Gastroesophageal sphincter (tissue), 4 donors: Measurements from ENCODE around the gene TRPC4AP. TPM values are rescaled to one million over a fixed set of nuclear protein-coding genes. Genes with fewer than 3 reads are reported as not detected.

Source experiments
- ATAC-seq: fragments of 150-250 bp; one replicate; pipeline ENCODE4 v1.9.1; 2016; ENCODE audit warnings: mild to moderate bottlenecking, moderate library complexity
- H3K27ac ChIP-seq, 4 donors: fragments of 200-600 bp; sonication (generic) in 3 of 4; 1 replicate in 3 of 4; 2 replicates in 1 of 4; pipeline ENCODE4 v1.5.1; 2016 to 2019
- H3K27me3 ChIP-seq: fragments of 200-600 bp; sonication (generic); one replicate; pipeline ENCODE4 v1.5.1; 2019
- H3K36me3 ChIP-seq, 2 donors: fragments of 200-600 bp; sonication (generic); one replicate each; pipeline ENCODE4 v1.5.1; 2019; ENCODE audit warnings: control low read depth in 1 of 2
- H3K4me1 ChIP-seq, 3 donors: fragments of 200-600 bp; sonication (generic); 1 replicate in 2 of 3; 2 replicates in 1 of 3; pipeline ENCODE4 v1.5.1; 2016 to 2019; ENCODE audit warnings: control low read depth in 2 of 3
- H3K4me3 ChIP-seq, 2 donors: fragments of 200-600 bp; sonication (generic); one replicate each; pipeline ENCODE4 v1.5.1; 2019; ENCODE audit warnings: mild to moderate bottlenecking in 1 of 2, moderate library complexity in 1 of 2
- H3K9me3 ChIP-seq, 3 donors: fragments of 200-600 bp; sonication (generic); one replicate each; pipeline ENCODE4 v1.5.1; 2017 to 2019; ENCODE audit warnings: control low read depth in 2 of 3
- CTCF ChIP-seq, 4 experiments: fragments of 200-600 bp in 2 of 4; fragments of 450-650 bp in 2 of 4; sonication (generic) in 1 of 4; IDR thresholded peaks; one replicate each; pipeline ENCODE4 v1.5.1; 2017 to 2019; ENCODE audit warnings: antibody characterized with exemption in 4 of 4, mild to moderate bottlenecking in 2 of 4, moderate library complexity in 2 of 4
- EP300 ChIP-seq: sonication (generic); formaldehyde crosslinking; IDR thresholded peaks from one replicate; pipeline ENCODE4 v1.6.1; 2017; ENCODE audit warnings: antibody characterized with exemption, mild to moderate bottlenecking
- POLR2A ChIP-seq, 2 donors: fragments of 450-650 bp; IDR thresholded peaks; one replicate each; pipeline ENCODE4 v1.6.1; 2017; ENCODE audit warnings: antibody characterized with exemption in 2 of 2, mild to moderate bottlenecking in 2 of 2, moderate library complexity in 1 of 2
- POLR2AphosphoS5 ChIP-seq: sonication (generic); formaldehyde crosslinking; IDR thresholded peaks from one replicate; pipeline ENCODE4 v1.6.1; 2017; ENCODE audit warnings: antibody characterized with exemption
- WGBS, 2 donors: methylation state at CpG; one replicate each; pipeline ENCODE4 v1.1.5; 2018; ENCODE audit warnings: low coverage in 1 of 2; 5-methylcytosine and 5-hydroxymethylcytosine counted together
- total RNA-seq, 4 donors: library from RNA; depleted of rRNA; stranded (reverse); fragments of >200 nt; gene quantifications; one replicate each; pipeline ENCODE4 v1.1.0, GENCODE V29; 2016

The TRPC4AP gene
- total RNA-seq, 4 donors from 2014 or later, result 47.5 to 57.1 (median 52.4) TPM

GRCh38 chr20:35021831-35022230, 70.8 kb downstream of the TRPC4AP start:
- Histone ChIP-seq H3K9me3 (no peaks in the 10 kb centered on the region), H3K27ac (peak overlapping the region in 1 of 4 donors; percentile 5), H3K4me3 (no peak overlapping the region), H3K36me3 (peaks cover 0 to 94% of the 10 kb centered on the region in 2 donors), H3K4me1 (peaks cover 0 to 57% (median 0%) of the 10 kb centered on the region in 3 donors), H3K27me3 (no peaks in the 10 kb centered on the region)
- ATAC-seq, result no peak
- no peak for TF ChIP-seq CTCF (IDR thresholded peaks at IDR 0.05)
- no peak for TF ChIP-seq POLR2A (IDR thresholded peaks at IDR 0.05)
- TF ChIP-seq POLR2AphosphoS5, result no peak
- no peak for TF ChIP-seq EP300
- 80% methylated on average over 1 of the region's 1 CpG; no CpG with 5 or more reads in 1 of the 2 donors for WGBS, 2 donors

GRCh38 chr20:35021063-35021462, 71.5 kb downstream of the TRPC4AP start:
- Histone ChIP-seq H3K27ac (peak overlapping the region in 2 of 4 donors; percentile 18 to 31), H3K36me3 (peaks cover 0 to 97% of the 10 kb centered on the region in 2 donors)
- no peak for ATAC-seq

GRCh38 chr20:35020108-35020928, 72.3 kb downstream of the TRPC4AP start:
- H3K4me3 ChIP-seq, result no peak overlapping the region
- TF ChIP-seq POLR2AphosphoS5 (no peak), CTCF (IDR thresholded peaks at IDR 0.05) (no peak), EP300 (no peak), POLR2A (IDR thresholded peaks at IDR 0.05) (no peak)
- no peaks in the 10 kb centered on the region for H3K9me3 ChIP-seq
- peaks cover 0 to 57% (median 0%) of the 10 kb centered on the region in 3 donors for H3K4me1 ChIP-seq
- no peaks in the 10 kb centered on the region for H3K27me3 ChIP-seq
- peak; percentile 26 for ATAC-seq
- peak overlapping the region in 2 of 4 donors; percentile 18 to 31 for H3K27ac ChIP-seq
- 67 to 84% methylated on average over 6 of the region's 8 CpGs for WGBS, 2 donors
- peaks cover 0 to 97% of the 10 kb centered on the region in 2 donors for H3K36me3 ChIP-seq

More at GRCh38 chr20:35021063-35021462, 71.5 kb downstream of the TRPC4AP start:
- Histone ChIP-seq H3K27me3 (no peaks in the 10 kb centered on the region), H3K4me1 (peaks cover 0 to 57% (median 0%) of the 10 kb centered on the region in 3 donors), H3K9me3 (no peaks in the 10 kb centered on the region), H3K4me3 (no peak overlapping the region)
- no peak for TF ChIP-seq EP300
- TF ChIP-seq CTCF (IDR thresholded peaks at IDR 0.05), result no peak
- no peak for TF ChIP-seq POLR2A (IDR thresholded peaks at IDR 0.05)
- no peak for TF ChIP-seq POLR2AphosphoS5
- 74% methylated on average over 6 of the region's 12 CpGs; no CpG with 5 or more reads in 1 of the 2 donors for WGBS, 2 donors

GRCh38 chr20:35018590-35019371, 73.8 kb downstream of the TRPC4AP start:
- TF ChIP-seq POLR2A (IDR thresholded peaks at IDR 0.05) (no peak), POLR2AphosphoS5 (no peak), EP300 (no peak), CTCF (IDR thresholded peaks at IDR 0.05) (no peak)
- no peak for ATAC-seq
- 72 to 100% methylated on average over 4 to 8 of the region's 11 CpGs for WGBS, 2 donors

More at GRCh38 chr20:35018590-35019371, 73.8 kb downstream of the TRPC4AP start:
- Histone ChIP-seq H3K27ac (peak overlapping the region in 2 of 4 donors; percentile 15 to 25), H3K36me3 (peaks cover 0 to 99% of the 10 kb centered on the region in 2 donors), H3K27me3 (no peaks in the 10 kb centered on the region), H3K4me1 (peaks cover 0 to 52% (median 0%) of the 10 kb centered on the region in 3 donors), H3K9me3 (no peaks in the 10 kb centered on the region), H3K4me3 (no peak overlapping the region)
